B cell (primary cell): ENCODE measurements around the gene UGT3A1. TPM values are rescaled to one million over a fixed set of nuclear protein-coding genes. Genes with fewer than 3 reads are reported as not detected.
"Not testable (repeated sequence)": the region's sequence is repeated elsewhere in the genome, so short reads cannot be mapped to it uniquely, and the experiment has no call there.

Experiments
- ATAC-seq: fragments of 200-7000 bp; cut with Tn5 transposase; one replicate; pipeline ENCODE4 v1.10.0; 2021; ENCODE audit warnings: low read depth, mild to moderate bottlenecking, moderate number of reproducible peaks, moderate library complexity
- CTCF ChIA-PET: fragments of 350-600 bp; sonication (Branson Sonifier 250); formaldehyde crosslinking; loops from one replicate; lab custom pipeline; 2021; ENCODE audit warnings: antibody characterized with exemption, inconsistent platforms; lab: Charles Lee
- POLR2A ChIA-PET: fragments of 350-600 bp; sonication (Branson Sonifier 250); formaldehyde crosslinking; loops from one replicate; lab custom pipeline; 2021; ENCODE audit warnings: antibody characterized with exemption; lab: Charles Lee
- DNase-seq: peaks from one replicate; pipeline ENCODE4 v3.0.0; 2013
- H2AFZ ChIP-seq: 2 replicates; pipeline ENCODE4 v1.6.1; 2012; ENCODE audit warnings: mild to moderate bottlenecking, low read depth, low read length; ENCODE audit not compliant: insufficient read depth, poor library complexity, severe bottlenecking
- H3K27ac ChIP-seq, 2 donors: 1 replicate in 1 of 2; 2 replicates in 1 of 2; pipeline ENCODE4 v1.5.1; 2012 to 2013; ENCODE audit warnings: low read length in 2 of 2, mild to moderate bottlenecking in 2 of 2, moderate library complexity in 1 of 2
- H3K27me3 ChIP-seq, 4 experiments: fragments of 200-600 bp in 1 of 4; sonication (generic) in 1 of 4; replicated peaks in 1 of 4; 1 replicate in 2 of 4; 2 replicates in 2 of 4; pipeline versions ENCODE4 v1.6.1 to v1.7.0; 2013 to 2016; ENCODE audit warnings: low read length in 3 of 4, mild to moderate bottlenecking in 2 of 4, mixed read lengths in 1 of 4, moderate library complexity in 1 of 4; ENCODE audit not compliant: insufficient read depth in 4 of 4, control insufficient read depth in 3 of 4; ENCODE audit errors: control extremely low read depth in 1 of 4
- H3K36me3 ChIP-seq, 2 experiments: replicated peaks in 1 of 2; 1 replicate in 1 of 2; 2 replicates in 1 of 2; pipeline versions ENCODE4 v1.6.1 to v1.7.1; 2013; ENCODE audit warnings: low read length in 1 of 2; ENCODE audit not compliant: insufficient read depth in 2 of 2, control insufficient read depth in 1 of 2; ENCODE audit errors: control extremely low read depth in 1 of 2, extremely low read depth in 1 of 2
- H3K4me1 ChIP-seq, 2 donors: fragments of 200-600 bp in 1 of 2; sonication (generic) in 1 of 2; 1 replicate in 1 of 2; 2 replicates in 1 of 2; pipeline versions ENCODE4 v1.5.1 to v1.6.1; 2013 to 2017; ENCODE audit warnings: low read length in 2 of 2; ENCODE audit not compliant: control insufficient read depth in 2 of 2, insufficient read depth in 2 of 2
- H3K4me2 ChIP-seq: replicated peaks from 2 replicates; pipeline ENCODE3; 2012; ENCODE audit warnings: mild to moderate bottlenecking, low read depth, low read length; ENCODE audit not compliant: poor library complexity, severe bottlenecking
- H3K4me3 ChIP-seq, 5 experiments: fragments of 200-600 bp in 1 of 5; sonication (generic) in 1 of 5; 1 replicate in 3 of 5; 2 replicates in 2 of 5; pipeline versions ENCODE4 v1.5.1 to v1.7.0; 2011 to 2016; ENCODE audit warnings: low read length in 4 of 5, mild to moderate bottlenecking in 4 of 5, low read depth in 2 of 5, control low read depth in 1 of 5, moderate library complexity in 1 of 5; ENCODE audit not compliant: insufficient read depth in 1 of 5; ENCODE audit errors: control extremely low read depth in 1 of 5, extremely low read depth in 1 of 5
- H3K79me2 ChIP-seq: fragments of 200-600 bp; sonication (generic); one replicate; pipeline ENCODE4 v1.6.0; 2016; ENCODE audit warnings: low read length; ENCODE audit not compliant: control insufficient read depth, insufficient read depth
- H3K9ac ChIP-seq: fragments of 200-600 bp; sonication (generic); 2 replicates; pipeline ENCODE4 v1.6.1; 2017; ENCODE audit warnings: mild to moderate bottlenecking, low read length, moderate library complexity
- H3K9me3 ChIP-seq, 3 donors: one replicate each; pipeline versions ENCODE4 v1.6.1 to v1.7.1; 2013; ENCODE audit warnings: low read length in 2 of 3; ENCODE audit not compliant: control insufficient read depth in 2 of 3, insufficient read depth in 1 of 3; ENCODE audit errors: control extremely low read depth in 1 of 3
- H4K20me1 ChIP-seq: 2 replicates; pipeline ENCODE4 v1.6.0; 2012; ENCODE audit warnings: mild to moderate bottlenecking, low read length; ENCODE audit not compliant: insufficient read depth, control insufficient read depth, poor library complexity, severe bottlenecking
- H3K27ac Mint-ChIP-seq: one replicate; pipeline ENCODE4 v1.8.0; 2021; ENCODE audit warnings: mixed read lengths
- H3K27me3 Mint-ChIP-seq: one replicate; pipeline ENCODE4 v1.8.0; 2021; ENCODE audit warnings: mixed read lengths
- H3K4me1 Mint-ChIP-seq: one replicate; pipeline ENCODE4 v1.8.0; 2021; ENCODE audit warnings: mixed read lengths
- H3K4me3 Mint-ChIP-seq: one replicate; pipeline ENCODE4 v1.8.0; 2021; ENCODE audit warnings: mixed read lengths
- H3K9me3 Mint-ChIP-seq: one replicate; pipeline ENCODE4 v1.8.0; 2022; ENCODE audit warnings: mixed read lengths; ENCODE audit not compliant: insufficient read depth
- CTCF ChIP-seq: fragments of 200-600 bp; IDR thresholded peaks from one replicate; pipeline ENCODE4 v1.8.0; 2022; ENCODE audit warnings: antibody characterized with exemption, mild to moderate bottlenecking
- EZH2 ChIP-seq: IDR thresholded peaks from 2 replicates; pipeline ENCODE4 v1.6.1; 2012; ENCODE audit warnings: borderline replicate concordance, low read depth, mild to moderate bottlenecking, moderate library complexity, low read length; ENCODE audit not compliant: insufficient read depth, poor library complexity, severe bottlenecking
- whole genome bisulfite sequencing: methylation state at CpG from one replicate; pipeline ENCODE4 v1.1.5; 2013; ENCODE audit warnings: missing lambda C conversion rate; ENCODE audit not compliant: insufficient coverage; 5-methylcytosine and 5-hydroxymethylcytosine counted together
- intact Hi-C: fragments of 100-400 bp; cut with micrococcal nuclease; formaldehyde crosslinking; loops from one replicate; pipeline ENCODE4 v1.10.0; 2022
- polyA plus RNA-seq: library from polyadenylated mRNA; depleted of rRNA; stranded (reverse); fragments of >200 nt; gene quantifications from 2 replicates; pipeline ENCODE4 v1.2.3, GENCODE V29; 2012
- total RNA-seq, 2 donors: library from RNA; stranded (reverse); fragments of 120-200 nt in 1 of 2; gene quantifications; 1 replicate in 1 of 2; 2 replicates in 1 of 2; pipeline versions ENCODE4 v1.2.3 to v1.2.4, GENCODE V29; 2013 to 2022

Gene UGT3A1
- total and polyA plus RNA-seq, 2 donors (not counting 1 experiment from before 2014, with no cell fraction given) = not detected

GRCh38 chr5:35979715-35980114, 11.5 kb downstream of the UGT3A1 start:
- H3K9me3 Mint-ChIP-seq = peaks cover 16% of the 10 kb centered on the region
- ATAC-seq = no peak
- no peak overlapping the region for H3K4me2 ChIP-seq
- no peak overlapping the region for H3K4me3 Mint-ChIP-seq
- intact Hi-C loops = no loop called here
- no peak overlapping the region for H3K9ac ChIP-seq
- no peak for DNase-seq
- H3K27me3 ChIP-seq = no peaks in the 10 kb centered on the region
- no peaks in the 10 kb centered on the region for H4K20me1 ChIP-seq
- no peak overlapping the region for H2AFZ ChIP-seq
- TF ChIP-seq CTCF = no peak
- no peak for TF ChIP-seq EZH2
- no peak overlapping the region for H3K27ac ChIP-seq
- H3K4me3 ChIP-seq = no peak overlapping the region
- no peak overlapping the region for H3K27ac Mint-ChIP-seq
- H3K4me1 Mint-ChIP-seq = peaks cover 5% of the 10 kb centered on the region
- no peaks in the 10 kb centered on the region for H3K36me3 ChIP-seq
- POLR2A ChIA-PET = no interaction called here
- no peaks in the 10 kb centered on the region for H3K79me2 ChIP-seq
- H3K27me3 Mint-ChIP-seq = no peaks in the 10 kb centered on the region
- H3K9me3 ChIP-seq = peaks cover 0 to 11% (median 8%) of the 10 kb centered on the region in 3 donors
- CTCF ChIA-PET = no interaction called here
- H3K4me1 ChIP-seq = no peaks in the 10 kb centered on the region

GRCh38 chr5:35976859-35977258, 14.3 kb downstream of the UGT3A1 start:
- H3K4me3 ChIP-seq, H3K79me2 ChIP-seq, H3K27me3 Mint-ChIP-seq, H3K4me1 ChIP-seq, intact Hi-C loops, H3K27ac ChIP-seq, H3K36me3 ChIP-seq, H3K9me3 ChIP-seq, H3K27ac Mint-ChIP-seq, DNase-seq, H3K4me1 Mint-ChIP-seq, H3K4me3 Mint-ChIP-seq, ATAC-seq, H4K20me1 ChIP-seq, CTCF ChIA-PET, H3K9ac ChIP-seq, H2AFZ ChIP-seq, H3K4me2 ChIP-seq, H3K27me3 ChIP-seq, POLR2A ChIA-PET: not testable (repeated sequence)
- H3K9me3 Mint-ChIP-seq = peaks cover 10% of the 10 kb centered on the region
- peak; percentile 33 for TF ChIP-seq CTCF
- WGBS = 90% methylated on average over 1 of the region's 3 CpGs
